ENCODE data around the gene NANP. TPM values are rescaled to one million over a fixed set of nuclear protein-coding genes. Genes with fewer than 3 reads are reported as not detected.

The NANP gene, protein sequence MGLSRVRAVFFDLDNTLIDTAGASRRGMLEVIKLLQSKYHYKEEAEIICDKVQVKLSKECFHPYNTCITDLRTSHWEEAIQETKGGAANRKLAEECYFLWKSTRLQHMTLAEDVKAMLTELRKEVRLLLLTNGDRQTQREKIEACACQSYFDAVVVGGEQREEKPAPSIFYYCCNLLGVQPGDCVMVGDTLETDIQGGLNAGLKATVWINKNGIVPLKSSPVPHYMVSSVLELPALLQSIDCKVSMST
- 3.7 and 4.0 TPM in 2 replicates for polyA plus RNA-seq (2013)

DNA sequence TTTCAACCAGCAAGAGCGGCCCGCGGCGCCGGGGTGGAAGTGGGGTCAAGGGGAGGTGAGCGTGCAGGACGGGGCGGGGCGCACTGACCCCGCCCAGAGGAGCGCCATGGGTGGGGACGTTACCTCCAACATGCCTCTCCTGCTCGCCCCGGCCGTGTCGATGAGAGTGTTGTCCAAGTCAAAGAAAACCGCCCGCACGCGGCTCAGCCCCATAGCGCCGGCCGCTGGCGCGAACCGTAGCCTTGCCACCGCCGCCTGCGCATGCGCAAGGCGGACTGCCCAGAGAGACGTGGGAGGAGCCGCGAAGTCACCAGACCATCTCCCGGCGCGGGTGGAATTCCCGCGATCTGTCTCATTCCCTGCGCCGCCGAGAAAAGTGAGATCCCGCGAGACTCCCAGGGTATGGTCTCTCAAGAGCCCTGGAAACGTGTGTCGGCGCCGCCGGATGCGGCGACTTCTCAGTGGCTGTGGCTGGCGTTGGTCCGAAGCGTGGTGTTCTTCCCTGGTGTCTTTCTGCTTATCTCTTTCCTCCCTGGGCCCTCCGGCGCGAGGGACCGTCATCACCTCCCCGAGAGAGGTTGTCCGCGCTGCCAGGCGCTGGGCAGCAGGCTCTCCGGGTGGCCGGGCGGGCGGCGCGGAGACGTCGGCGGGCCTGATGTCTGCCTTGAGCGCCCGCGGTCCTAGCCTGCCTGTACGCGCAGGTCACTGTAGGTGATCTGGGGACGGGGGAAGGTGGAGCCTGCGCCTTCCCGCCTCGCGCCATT lies at the start of gene NANP:
NANP (minus strand) TSS at position 279 of the 764 bp plus-strand sequence; CDS start at position 213, 66 bp downstream.
- H3K79me1 ChIP-seq (ENCODE audit: low read length): peaks cover 13% of the 10 kb centered on the region
- H2AFZ ChIP-seq (ENCODE audit: insufficient read depth, low read length, poor library complexity): peak within 1 kb of the TSS; percentile 85
- H3K36me3 ChIP-seq (ENCODE audit: control insufficient read depth in 1 of 2, insufficient read depth in 2 of 2, low read length in 2 of 2): no peaks in the 10 kb centered on the region
- no peak within 1 kb of the TSS for H3K23ac ChIP-seq (ENCODE audit: low read length)
- peak within 1 kb of the TSS; percentile 95 for H4K8ac ChIP-seq (ENCODE audit: low read depth, low read length)
- H3K4me1 ChIP-seq (ENCODE audit: control insufficient read depth in 1 of 2, insufficient read depth in 2 of 2, low read length in 2 of 2): peaks cover 3 to 8% of the 10 kb centered on the region in 2 experiments
- peak within 1 kb of the TSS; percentile 76 for H3K18ac ChIP-seq (ENCODE audit: low read length)
- H4K12ac ChIP-seq (ENCODE audit: low read depth, low read length): peak within 1 kb of the TSS; percentile 94
- peak within 1 kb of the TSS; percentile 92 for H3K27ac ChIP-seq (ENCODE audit: low read depth, low read length)
- H3K4me2 ChIP-seq (ENCODE audit: low read length): peak within 1 kb of the TSS; percentile 87
- peak within 1 kb of the TSS; percentile 97 for H3K14ac ChIP-seq (ENCODE audit: low read length)
- H2BK12ac ChIP-seq (ENCODE audit: low read length): no peak within 1 kb of the TSS
- H2BK120ac ChIP-seq (ENCODE audit: insufficient read depth, low read length, poor library complexity): peak within 1 kb of the TSS; percentile 62
- peaks cover 13% of the 10 kb centered on the region for H3K79me2 ChIP-seq (ENCODE audit: control insufficient read depth, insufficient read depth, low read length, poor library complexity)
- H3K9me3 ChIP-seq (ENCODE audit: insufficient read depth, low read depth, low read length): peaks cover 2% of the 10 kb centered on the region
- no peaks in the 10 kb centered on the region for H3K27me3 ChIP-seq (ENCODE audit: insufficient read depth, low read length)
- H2AK5ac ChIP-seq (ENCODE audit: low read length): peak within 1 kb of the TSS; percentile 51
- WGBS (ENCODE audit: extremely low coverage, insufficient coverage, insufficient read length): no CpG with 5 or more reads among the region's 81 CpGs
- peak within 1 kb of the TSS; percentile 95 for H3K9ac ChIP-seq (ENCODE audit: low read length)
- DNase-seq: peak; percentile 98 to 100
- peak within 1 kb of the TSS; percentile 48 for H3K4ac ChIP-seq (ENCODE audit: low read depth, low read length)
- peak within 1 kb of the TSS; percentile 81 for H2BK5ac ChIP-seq (ENCODE audit: low read depth, low read length, poor library complexity)
- peak within 1 kb of the TSS; percentile 88 for H3K4me3 ChIP-seq (ENCODE audit: low read depth, low read length)
- peak within 1 kb of the TSS; percentile 89 for H4K91ac ChIP-seq (ENCODE audit: low read depth, low read length)

DNA sequence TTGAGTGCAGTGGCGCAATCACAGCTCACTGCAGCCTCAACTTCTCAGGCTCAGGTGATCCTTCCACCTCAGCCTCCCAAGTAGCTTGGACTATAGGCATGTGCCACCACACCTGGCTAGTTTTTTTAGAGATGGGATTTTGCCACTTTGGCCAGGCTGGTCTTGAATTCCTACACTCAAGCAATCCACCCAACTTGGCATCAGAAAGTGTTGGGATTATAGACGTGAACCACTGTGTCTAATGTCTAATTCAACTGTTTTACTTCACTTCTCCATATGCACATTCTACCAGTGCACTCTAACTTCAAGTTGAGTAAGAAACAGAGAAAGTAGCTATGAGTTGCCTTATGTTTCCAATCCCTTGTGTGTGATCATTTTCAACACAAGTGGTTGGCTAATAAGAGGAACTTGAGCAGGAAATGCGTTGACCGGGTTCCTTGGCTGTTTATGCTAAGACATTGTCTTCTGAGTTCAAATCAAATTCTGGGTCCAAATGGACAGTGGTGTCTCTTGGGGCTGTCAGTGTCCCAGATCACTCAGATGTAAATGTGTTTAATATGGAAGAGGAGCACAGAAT lies 48.9 kb upstream of the NANP start:
- DNase-seq: no peak
- Histone ChIP-seq H3K14ac (ENCODE audit: low read length) (no peak overlapping the region), H3K36me3 (ENCODE audit: control insufficient read depth in 1 of 2, insufficient read depth in 2 of 2, low read length in 2 of 2) (peaks cover 12 to 32% of the 10 kb centered on the region in 2 experiments), H2BK5ac (ENCODE audit: low read depth, low read length, poor library complexity) (no peak overlapping the region), H2AFZ (ENCODE audit: insufficient read depth, low read length, poor library complexity) (no peak overlapping the region), H4K91ac (ENCODE audit: low read depth, low read length) (no peak overlapping the region), H3K23ac (ENCODE audit: low read length) (no peak overlapping the region), H3K4me2 (ENCODE audit: low read length) (no peak overlapping the region), H3K27ac (ENCODE audit: low read depth, low read length) (no peak overlapping the region), H3K18ac (ENCODE audit: low read length) (no peak overlapping the region), H2BK12ac (ENCODE audit: low read length) (no peak overlapping the region), H4K12ac (ENCODE audit: low read depth, low read length) (no peak overlapping the region), H3K9me3 (ENCODE audit: insufficient read depth, low read depth, low read length) (no peaks in the 10 kb centered on the region), H2BK120ac (ENCODE audit: insufficient read depth, low read length, poor library complexity) (no peak overlapping the region), H3K27me3 (ENCODE audit: insufficient read depth, low read length) (no peaks in the 10 kb centered on the region), H3K9ac (ENCODE audit: low read length) (no peak overlapping the region), H4K8ac (ENCODE audit: low read depth, low read length) (no peak overlapping the region), H3K4ac (ENCODE audit: low read depth, low read length) (no peak overlapping the region), H2AK5ac (ENCODE audit: low read length) (no peak overlapping the region), H3K4me3 (ENCODE audit: low read depth, low read length) (no peak overlapping the region), H3K79me2 (ENCODE audit: control insufficient read depth, insufficient read depth, low read length, poor library complexity) (no peaks in the 10 kb centered on the region), H3K4me1 (ENCODE audit: control insufficient read depth in 1 of 2, insufficient read depth in 2 of 2, low read length in 2 of 2) (peaks cover 1 to 2% of the 10 kb centered on the region in 2 experiments), H3K79me1 (ENCODE audit: low read length) (no peaks in the 10 kb centered on the region)
- whole genome bisulfite sequencing (ENCODE audit: extremely low coverage, insufficient coverage, insufficient read length): no CpG with 5 or more reads among the region's 4 CpGs

DNA sequence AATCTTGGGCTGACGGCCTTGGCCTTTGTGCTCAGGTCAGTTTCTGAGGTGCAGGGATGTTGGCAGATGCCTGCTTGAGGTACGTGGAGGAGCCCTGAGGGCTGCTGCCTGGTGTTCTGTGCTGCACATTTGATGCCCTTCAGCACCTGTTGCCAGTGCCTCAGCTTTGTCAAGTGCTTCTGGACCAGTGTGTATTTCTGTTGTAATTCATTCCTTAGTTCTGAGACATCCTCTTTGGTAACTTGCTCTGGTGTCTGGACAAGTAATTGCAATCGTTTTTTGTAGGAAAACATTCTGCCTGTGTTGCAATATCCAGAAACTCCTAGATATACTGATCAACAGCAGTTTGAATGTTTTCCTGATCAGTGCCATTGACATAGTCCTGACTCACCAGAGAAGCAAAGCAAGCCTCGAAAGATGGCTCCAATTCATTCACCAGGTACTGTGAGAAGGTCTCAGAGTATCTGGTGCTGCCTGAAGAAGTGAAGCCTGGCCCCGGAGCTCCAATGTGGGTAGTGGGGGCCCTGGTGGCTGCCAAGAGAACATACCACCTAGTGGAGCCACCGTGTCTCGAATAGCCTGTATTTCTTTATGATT lies 46.1 kb upstream of the NANP start:
- H3K18ac ChIP-seq (ENCODE audit: low read length): no peak overlapping the region
- no peak overlapping the region for H3K4me2 ChIP-seq (ENCODE audit: low read length)
- H2BK12ac ChIP-seq (ENCODE audit: low read length): no peak overlapping the region
- peak; percentile 34 to 86 for DNase-seq
- no peaks in the 10 kb centered on the region for H3K79me1 ChIP-seq (ENCODE audit: low read length)
- no peak overlapping the region for H3K9ac ChIP-seq (ENCODE audit: low read length)
- no peak overlapping the region for H3K23ac ChIP-seq (ENCODE audit: low read length)
- no peak overlapping the region for H4K8ac ChIP-seq (ENCODE audit: low read depth, low read length)
- H2BK5ac ChIP-seq (ENCODE audit: low read depth, low read length, poor library complexity): no peak overlapping the region
- H3K14ac ChIP-seq (ENCODE audit: low read length): no peak overlapping the region
- no peak overlapping the region for H3K4ac ChIP-seq (ENCODE audit: low read depth, low read length)
- H3K4me1 ChIP-seq (ENCODE audit: control insufficient read depth in 1 of 2, insufficient read depth in 2 of 2, low read length in 2 of 2): peaks cover 1 to 2% of the 10 kb centered on the region in 2 experiments
- peaks cover 0 to 13% of the 10 kb centered on the region in 2 experiments for H3K36me3 ChIP-seq (ENCODE audit: control insufficient read depth in 1 of 2, insufficient read depth in 2 of 2, low read length in 2 of 2)
- WGBS (ENCODE audit: extremely low coverage, insufficient coverage, insufficient read length): no CpG with 5 or more reads among the region's 7 CpGs
- H2AFZ ChIP-seq (ENCODE audit: insufficient read depth, low read length, poor library complexity): no peak overlapping the region
- no peak overlapping the region for H3K4me3 ChIP-seq (ENCODE audit: low read depth, low read length)
- H2BK120ac ChIP-seq (ENCODE audit: insufficient read depth, low read length, poor library complexity): no peak overlapping the region
- H3K79me2 ChIP-seq (ENCODE audit: control insufficient read depth, insufficient read depth, low read length, poor library complexity): no peaks in the 10 kb centered on the region
- no peak overlapping the region for H3K27ac ChIP-seq (ENCODE audit: low read depth, low read length)
- H2AK5ac ChIP-seq (ENCODE audit: low read length): no peak overlapping the region
- no peak overlapping the region for H4K12ac ChIP-seq (ENCODE audit: low read depth, low read length)
- no peaks in the 10 kb centered on the region for H3K9me3 ChIP-seq (ENCODE audit: insufficient read depth, low read depth, low read length)
- no peaks in the 10 kb centered on the region for H3K27me3 ChIP-seq (ENCODE audit: insufficient read depth, low read length)
- no peak overlapping the region for H4K91ac ChIP-seq (ENCODE audit: low read depth, low read length)

GRCh38 chr20:25668446-25668845 lies 44.6 kb upstream of the NANP start:
- Histone ChIP-seq H3K9ac (ENCODE audit: low read length) (no peak overlapping the region), H3K79me2 (ENCODE audit: control insufficient read depth, insufficient read depth, low read length, poor library complexity) (no peaks in the 10 kb centered on the region), H3K4me1 (ENCODE audit: control insufficient read depth in 1 of 2, insufficient read depth in 2 of 2, low read length in 2 of 2) (peaks cover 1 to 2% of the 10 kb centered on the region in 2 experiments), H2BK120ac (ENCODE audit: insufficient read depth, low read length, poor library complexity) (no peak overlapping the region), H2BK5ac (ENCODE audit: low read depth, low read length, poor library complexity) (no peak overlapping the region), H4K12ac (ENCODE audit: low read depth, low read length) (no peak overlapping the region), H2AFZ (ENCODE audit: insufficient read depth, low read length, poor library complexity) (no peak overlapping the region), H3K9me3 (ENCODE audit: insufficient read depth, low read depth, low read length) (no peaks in the 10 kb centered on the region), H3K27ac (ENCODE audit: low read depth, low read length) (no peak overlapping the region), H2AK5ac (ENCODE audit: low read length) (no peak overlapping the region), H3K4me3 (ENCODE audit: low read depth, low read length) (no peak overlapping the region), H3K18ac (ENCODE audit: low read length) (no peak overlapping the region), H2BK12ac (ENCODE audit: low read length) (no peak overlapping the region), H4K8ac (ENCODE audit: low read depth, low read length) (no peak overlapping the region), H4K91ac (ENCODE audit: low read depth, low read length) (no peak overlapping the region), H3K4ac (ENCODE audit: low read depth, low read length) (no peak overlapping the region), H3K23ac (ENCODE audit: low read length) (no peak overlapping the region), H3K4me2 (ENCODE audit: low read length) (no peak overlapping the region), H3K27me3 (ENCODE audit: insufficient read depth, low read length) (no peaks in the 10 kb centered on the region), H3K79me1 (ENCODE audit: low read length) (no peaks in the 10 kb centered on the region), H3K36me3 (ENCODE audit: control insufficient read depth in 1 of 2, insufficient read depth in 2 of 2, low read length in 2 of 2) (peaks cover 0 to 3% of the 10 kb centered on the region in 2 experiments), H3K14ac (ENCODE audit: low read length) (no peak overlapping the region)
- DNase-seq: no peak
- WGBS (ENCODE audit: extremely low coverage, insufficient coverage, insufficient read length): no CpG with 5 or more reads among the region's 4 CpGs
